HUDEP-2 (cell line): ENCODE measurements around the gene RHOU.

Experiments
- DNase-seq, 76 experiments: peaks; one replicate each; lab custom pipeline; 2025; ENCODE audit not compliant: unreplicated experiment in 76 of 76; lab: John Stamatoyannopoulos, UW

RHOU gene

DNA sequence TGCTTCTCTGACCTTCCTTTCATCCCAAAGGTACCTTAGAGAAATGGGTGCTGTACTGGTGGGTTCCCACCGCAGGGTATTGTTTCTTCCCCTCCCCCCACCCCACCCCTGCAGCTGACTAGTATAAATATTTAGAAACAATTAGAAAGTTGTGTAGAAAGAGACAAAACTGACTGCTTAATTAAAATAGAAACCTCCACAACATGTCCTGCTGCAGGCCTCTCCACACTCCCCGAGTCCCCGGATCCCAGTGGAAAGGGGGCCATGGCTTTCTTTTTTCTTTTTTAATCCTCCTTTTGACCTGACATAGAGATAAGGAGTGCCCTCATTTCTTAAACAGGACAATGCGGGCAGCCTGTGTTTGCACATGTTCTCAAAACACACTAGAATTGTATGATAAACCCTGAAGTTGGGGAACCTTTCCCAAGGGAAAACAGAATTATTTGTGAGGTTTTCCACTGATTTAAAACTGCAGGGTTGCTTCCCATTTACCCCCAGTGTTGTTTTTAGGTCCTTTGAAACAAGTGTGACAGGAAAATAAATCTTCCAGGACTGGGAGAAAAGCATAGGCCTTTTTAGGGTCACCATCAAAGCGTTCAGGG lies 1.7 kb downstream of the RHOU start:
- no peak for DNase-seq

DNA sequence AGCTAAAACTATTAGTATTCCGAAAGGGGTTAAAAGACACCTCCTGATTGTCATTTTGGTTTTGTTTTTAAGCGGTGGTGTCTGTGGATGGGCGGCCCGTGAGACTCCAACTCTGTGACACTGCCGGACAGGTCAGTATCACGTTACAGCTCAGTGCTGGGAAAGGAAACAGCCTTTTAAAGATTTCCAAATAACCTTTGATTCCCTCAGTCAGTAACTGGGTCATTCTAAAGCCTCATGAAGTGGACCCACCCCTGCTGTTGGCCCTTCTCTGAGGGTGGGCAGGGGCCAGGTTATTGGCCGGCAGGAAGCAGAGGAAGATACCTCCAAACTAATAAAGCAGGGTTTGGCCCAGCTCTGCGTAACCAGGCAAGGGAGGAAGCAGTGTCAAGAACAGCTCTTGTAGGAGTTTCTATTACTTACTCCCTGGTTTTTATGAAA lies 2.3 kb downstream of the RHOU start:
- no peak for DNase-seq

DNA sequence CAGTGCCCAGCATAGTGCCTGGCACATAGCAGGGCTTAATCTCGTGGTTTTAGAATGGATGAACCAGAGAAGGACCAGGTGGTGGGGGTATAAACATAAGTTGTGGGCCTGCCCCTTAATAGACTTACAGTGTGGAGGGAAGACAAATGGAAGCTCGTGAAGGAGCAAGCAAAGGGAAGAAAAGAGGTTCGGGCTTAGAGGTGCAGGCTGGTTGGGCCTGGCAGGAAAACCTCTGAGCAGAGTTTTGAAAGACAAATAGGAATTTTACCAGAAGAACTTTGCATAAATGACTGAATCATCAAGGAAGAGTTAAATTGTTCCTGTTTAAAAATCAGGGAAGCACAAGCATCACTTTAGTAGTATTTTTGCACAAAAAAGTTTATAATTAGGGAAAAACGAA lies 4.5 kb downstream of the RHOU start:
- DNase-seq: no peak

DNA sequence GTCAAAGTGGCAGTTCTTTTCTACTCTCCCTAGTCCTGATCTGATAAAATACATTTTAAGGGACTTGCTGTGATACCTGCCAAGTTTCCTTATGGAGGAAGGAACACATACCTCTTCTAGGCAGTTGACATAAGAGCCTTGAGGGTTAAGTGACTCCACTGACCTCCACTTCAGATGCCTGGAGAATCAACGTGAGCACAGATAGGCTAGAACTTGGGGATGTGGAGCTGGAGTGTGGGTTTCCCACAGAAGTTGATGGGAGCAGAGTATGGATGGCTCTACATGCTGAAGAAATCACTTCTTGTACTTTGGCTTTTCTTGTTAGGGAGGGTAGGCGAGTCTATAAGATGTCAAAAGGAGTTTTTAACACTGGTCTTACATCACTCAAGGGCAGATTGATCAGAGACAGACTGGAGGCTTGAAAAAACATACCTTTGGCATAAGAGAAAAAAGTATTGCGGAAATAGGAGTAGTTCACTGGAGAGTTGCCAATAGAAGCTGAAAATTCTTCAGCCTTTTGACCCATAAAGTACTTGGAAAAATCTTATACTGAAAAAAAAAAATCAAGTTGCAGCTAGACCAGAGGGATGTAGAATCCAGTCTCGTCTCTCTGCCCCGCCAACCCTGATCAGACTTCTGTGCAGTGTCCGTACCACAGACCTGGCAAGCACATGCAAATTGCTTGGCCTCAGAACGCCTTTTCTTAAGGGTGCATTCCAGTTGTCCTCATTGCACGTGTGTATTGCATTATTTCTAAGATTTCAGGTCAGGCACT lies 5.5 kb downstream of the RHOU start:
- DNase-seq: no peak

DNA sequence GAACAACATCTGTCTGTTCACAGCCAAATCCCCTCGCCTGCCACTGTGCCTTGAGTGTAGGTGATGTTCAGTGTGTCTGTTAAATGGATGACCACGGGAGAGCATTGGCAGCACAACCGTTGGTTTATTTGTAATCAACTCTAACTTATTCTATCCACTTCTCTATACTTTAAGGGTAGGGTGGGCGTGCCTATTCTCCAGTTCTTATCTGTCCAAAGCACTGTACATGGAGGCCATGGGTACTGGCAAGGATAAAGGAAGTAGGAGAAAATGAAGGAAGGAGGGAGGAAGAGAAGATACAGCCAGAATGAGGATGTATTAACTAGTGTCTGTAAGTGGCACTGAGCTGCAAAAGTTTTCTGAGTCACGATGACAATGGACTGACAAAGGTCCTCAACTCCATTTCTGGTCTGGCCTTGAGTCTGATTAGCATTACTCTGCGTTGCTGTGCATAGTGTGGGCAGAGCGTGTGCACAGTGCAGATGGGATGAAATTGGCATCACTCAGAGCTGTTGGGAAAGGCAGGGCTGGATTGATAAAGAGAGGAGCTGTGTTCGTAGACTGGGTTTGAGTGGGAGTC lies 7.1 kb downstream of the RHOU start:
- DNase-seq: peak in 8 of 76 experiments; percentile 7 to 54 (median 26)

DNA sequence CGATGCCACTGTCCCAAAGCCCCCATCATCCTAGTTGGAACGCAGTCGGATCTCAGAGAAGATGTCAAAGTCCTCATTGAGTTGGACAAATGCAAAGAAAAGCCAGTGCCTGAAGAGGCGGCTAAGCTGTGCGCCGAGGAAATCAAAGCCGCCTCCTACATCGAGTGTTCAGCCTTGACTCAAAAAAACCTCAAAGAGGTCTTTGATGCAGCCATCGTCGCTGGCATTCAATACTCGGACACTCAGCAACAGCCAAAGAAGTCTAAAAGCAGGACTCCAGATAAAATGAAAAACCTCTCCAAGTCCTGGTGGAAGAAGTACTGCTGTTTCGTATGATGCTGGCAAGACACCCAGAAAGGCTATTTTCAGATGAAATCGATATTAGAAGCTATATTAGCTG lies 8.1 kb downstream of the RHOU start:
- no peak for DNase-seq

DNA sequence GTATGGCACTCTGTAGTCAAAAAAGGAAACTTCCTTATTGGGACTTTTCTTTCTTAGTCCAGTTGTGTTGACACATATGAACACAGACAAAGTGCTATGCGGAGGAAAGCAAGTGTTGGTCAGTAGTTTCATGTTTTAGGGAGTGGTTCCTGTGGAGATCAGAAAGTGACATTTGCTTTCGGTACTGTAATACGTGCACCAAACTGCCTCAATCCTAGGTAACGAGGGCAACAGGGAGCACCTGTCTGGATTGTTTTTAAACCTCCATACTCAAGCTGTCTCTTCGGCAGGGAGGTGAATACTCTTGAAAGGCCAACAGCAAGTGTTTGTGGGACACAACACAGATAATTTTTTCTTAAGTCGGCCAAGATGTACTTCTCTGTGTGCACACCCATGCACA lies 9.1 kb downstream of the RHOU start:
- DNase-seq: no peak

DNA sequence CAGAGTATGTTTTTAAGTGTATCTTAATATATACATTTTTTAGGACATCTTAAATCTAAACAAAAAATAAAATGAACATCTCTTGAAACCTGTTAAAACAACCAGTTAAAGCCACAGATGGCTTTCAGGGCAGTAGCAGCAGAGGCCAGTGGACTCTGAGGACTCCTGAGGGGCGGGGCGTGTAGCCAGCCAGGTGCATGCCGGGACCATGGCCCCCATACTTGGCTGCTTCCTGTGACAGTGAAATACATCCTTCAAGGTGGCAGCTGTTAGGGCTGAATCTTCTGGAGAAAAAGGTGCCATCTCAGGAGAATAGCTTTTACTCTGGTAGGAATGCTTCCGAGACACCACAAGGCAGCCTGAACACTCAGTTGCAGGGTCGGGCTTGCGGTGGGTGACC lies 9.6 kb downstream of the RHOU start:
- DNase-seq: no peak

DNA sequence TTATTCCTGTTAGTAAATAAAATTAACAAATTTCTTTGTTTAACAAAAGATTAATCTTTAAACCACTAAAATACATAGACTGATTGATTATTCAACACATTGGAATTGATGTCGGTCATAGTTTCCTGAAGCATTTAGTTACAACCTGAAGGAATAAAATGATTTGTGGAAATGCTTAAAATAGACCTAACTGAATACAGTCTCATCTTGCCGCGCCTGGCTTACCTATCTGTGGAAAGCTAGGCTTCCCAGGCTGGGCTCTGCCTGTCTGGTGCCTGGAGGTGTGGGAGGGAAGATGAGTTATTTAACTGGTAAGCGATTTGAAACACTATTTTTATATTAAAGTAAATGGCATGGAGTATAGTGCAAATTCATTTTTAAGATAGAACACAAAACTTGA lies 10.2 kb downstream of the RHOU start:
- DNase-seq: no peak

DNA sequence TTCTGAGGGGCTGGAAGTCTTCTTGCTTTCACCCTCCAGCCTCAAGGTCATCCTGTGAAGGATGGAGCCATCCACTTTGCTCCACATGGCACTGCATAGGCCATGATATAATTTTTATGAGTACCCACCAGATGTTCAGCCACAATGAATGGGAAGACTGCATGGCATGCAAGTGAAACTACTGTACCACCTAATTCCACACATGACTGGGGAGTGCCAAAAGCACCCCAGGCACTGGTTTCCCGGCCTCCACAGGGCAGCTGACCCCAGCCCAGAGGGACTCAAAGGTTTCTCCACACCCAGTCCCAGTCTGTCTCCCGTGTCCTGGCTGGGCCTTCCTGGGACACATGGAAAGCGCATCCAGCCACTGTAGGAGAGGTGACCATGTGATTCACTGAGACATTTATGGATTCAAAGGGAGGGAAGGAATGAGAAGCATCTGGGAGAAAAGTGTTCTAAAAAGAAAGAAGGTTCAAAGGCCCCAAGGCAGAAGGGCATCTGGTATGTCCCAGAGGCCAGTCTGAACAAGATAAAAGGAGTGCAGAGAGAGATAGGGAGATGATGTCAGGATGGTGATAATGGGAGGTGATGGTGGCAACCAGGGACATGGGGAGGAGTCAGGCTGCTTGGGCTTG lies 12.1 kb downstream of the RHOU start:
- DNase-seq: no peak

DNA sequence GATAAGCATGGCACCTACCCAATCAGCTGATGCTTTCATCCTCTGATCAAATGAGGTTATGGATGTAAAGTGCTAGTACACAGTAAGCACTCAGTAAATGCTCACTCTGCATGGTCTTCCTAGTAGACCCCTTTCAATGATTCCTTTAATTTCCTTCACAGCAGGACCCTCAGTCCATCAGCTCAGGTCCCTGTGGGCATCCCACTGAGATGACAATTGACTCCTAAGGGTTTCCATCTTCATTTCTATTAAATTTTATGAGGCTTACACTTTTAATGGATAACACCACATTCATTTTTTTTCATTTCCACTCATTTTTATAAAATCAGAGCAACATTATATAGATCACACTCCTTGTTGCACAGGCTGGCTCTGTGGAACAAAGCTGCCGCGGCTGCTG lies 12.8 kb downstream of the RHOU start:
- no peak for DNase-seq

DNA sequence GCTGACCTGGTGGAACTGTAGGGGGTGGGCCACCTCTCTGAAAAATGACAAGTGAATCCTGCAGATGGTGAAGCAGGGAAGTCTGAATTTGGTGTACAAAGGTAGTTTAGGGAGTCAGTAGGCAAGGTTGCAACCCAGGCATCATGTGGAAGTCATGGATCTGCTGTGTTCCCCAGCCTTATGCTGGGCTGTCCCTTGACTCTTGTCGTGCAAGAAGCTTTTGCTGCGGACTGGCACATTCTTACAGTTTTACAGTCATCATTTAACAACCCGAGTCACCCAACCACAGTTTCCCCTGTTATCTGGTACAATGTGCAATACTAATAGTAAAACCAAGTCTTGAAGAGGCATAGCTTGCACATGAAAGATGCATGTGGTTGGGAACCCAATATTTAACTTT lies 13.2 kb downstream of the RHOU start:
- no peak for DNase-seq

DNA sequence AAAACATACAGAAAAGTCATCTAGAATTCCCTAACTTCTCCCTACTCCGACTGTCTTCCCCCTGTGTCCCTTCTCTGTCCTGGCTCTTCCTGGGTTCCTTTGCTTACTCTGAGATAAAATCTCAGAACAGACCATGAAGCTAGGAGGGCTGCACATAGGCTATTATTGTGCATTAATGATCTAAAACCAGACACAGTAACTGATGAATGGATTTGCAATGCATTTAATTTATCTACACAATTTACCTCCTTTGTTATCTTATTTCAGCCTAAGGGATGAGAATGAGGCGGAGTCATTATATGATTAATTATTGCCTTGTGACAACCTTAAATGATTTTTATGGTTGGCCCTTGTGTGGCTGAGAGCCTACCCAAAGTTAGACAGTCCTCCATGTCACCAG lies 14.5 kb downstream of the RHOU start:
- DNase-seq: no peak

DNA sequence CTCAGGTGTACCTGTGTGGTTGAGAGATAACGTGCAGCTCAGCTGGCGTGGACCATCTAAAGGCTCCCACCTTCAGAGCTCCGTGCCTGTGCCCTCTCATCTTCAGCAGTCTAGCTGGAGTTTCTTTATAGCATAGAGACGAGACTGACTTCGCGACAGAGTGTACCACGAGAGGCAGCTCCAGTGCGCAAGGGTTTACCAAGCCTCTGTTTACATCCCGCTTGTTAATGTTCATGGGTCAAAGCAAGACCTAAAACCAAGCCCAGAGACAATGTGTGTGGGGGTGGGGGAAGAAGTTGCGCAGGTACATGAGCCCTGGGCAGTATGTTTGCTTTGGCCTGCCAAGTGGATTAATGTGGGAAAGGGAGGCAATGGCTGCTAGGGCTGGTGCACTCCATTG lies 15.6 kb downstream of the RHOU start:
- no peak for DNase-seq

DNA sequence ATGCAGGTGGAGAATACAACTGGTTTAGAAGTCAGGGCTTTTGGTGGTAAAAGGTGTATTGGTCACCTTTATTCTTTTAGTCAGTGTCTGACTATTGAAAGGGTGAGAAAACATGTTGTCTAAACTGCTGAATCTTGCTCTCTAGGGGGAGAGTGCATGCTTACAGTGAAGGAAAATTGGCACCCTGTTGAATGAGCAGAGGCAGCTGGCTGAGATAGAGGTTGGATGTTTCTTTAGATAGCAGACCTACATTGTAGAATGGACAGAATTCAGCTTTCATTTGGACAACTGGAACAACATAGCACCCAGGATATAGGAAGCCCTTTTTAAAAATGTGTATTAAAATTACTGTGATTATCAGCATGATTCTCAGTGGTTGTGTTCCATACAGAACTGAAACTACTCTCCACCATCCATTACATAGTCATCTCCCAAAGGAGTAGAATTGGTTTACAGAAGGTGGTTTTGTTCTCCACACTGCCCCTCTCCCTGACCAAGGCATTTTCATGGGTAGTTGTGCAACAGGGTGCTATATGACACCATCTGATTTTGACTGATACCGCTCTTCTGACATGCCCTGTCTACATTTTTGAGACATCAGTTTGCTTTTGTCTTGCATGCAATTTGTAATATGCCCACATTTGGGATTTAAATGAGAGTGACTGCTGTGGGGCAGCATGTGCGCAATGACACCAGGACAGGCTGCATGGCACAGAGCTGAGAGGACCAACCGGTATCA lies 16.2 kb downstream of the RHOU start:
- DNase-seq: no peak

DNA sequence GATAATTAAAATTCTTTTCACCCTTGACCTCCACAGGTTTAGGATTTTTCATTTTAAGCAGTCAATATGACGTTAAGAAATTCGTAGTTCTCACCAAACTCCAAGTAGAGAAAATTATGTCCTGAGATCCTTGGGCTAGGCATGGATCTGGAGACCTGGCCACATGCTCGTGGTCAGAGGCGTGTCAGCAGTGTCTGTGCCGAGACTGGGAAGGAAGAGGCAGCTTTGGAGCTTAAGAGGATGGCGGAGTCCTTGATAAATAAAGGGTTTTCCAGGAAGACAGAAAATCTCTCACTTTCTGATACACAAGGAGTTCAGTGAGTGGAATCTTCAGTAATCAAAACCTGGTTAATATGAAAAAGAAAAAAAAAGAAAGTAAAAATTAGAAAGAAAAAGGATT lies 17.0 kb downstream of the RHOU start:
- DNase-seq: no peak

DNA sequence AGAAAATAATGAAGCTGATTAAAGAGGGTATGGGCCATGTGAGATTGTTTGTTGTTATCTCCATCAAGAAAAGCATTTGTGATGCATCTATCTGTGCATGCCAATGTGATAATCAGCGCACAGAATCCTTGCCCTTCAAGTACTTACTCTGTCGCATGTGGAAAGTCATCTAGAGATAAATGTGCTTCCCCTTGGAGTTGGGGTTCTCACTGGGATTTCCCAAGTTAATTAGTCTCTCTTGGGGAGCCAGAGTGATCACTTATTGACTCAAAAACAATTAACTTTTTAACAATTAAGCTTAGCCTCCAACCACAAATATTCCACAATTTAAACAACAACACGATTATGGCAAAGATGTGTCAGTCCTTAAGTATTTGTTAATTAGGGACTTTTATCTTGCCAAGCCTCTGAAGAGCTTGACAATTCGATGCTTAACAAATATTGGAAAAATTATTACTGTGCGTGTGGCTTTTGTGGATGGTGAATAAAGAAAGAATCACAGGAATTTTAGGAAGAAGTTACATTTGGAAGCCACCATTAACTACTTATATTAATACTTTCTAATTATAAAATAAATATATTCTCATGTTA lies 17.5 kb downstream of the RHOU start:
- DNase-seq: no peak

DNA sequence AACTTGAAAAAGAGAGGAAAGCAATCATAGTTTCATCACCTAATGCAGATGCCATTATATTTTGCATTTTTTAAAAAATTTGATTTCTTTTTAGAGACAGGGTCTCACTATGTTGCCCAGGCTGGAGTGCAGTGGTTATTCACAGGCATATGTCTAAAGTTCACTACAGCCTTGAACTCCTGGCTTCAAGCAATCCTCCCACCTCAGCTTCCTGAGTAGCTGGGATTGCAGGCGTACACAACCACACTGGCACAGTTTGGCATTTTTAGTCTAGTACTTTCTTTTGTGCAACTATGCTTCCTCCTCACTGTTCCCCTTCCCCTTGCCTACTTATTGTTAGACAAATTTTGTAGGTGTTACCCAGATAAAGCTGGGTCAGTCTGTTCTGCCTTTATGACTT lies 18.0 kb downstream of the RHOU start:
- DNase-seq: no peak

DNA sequence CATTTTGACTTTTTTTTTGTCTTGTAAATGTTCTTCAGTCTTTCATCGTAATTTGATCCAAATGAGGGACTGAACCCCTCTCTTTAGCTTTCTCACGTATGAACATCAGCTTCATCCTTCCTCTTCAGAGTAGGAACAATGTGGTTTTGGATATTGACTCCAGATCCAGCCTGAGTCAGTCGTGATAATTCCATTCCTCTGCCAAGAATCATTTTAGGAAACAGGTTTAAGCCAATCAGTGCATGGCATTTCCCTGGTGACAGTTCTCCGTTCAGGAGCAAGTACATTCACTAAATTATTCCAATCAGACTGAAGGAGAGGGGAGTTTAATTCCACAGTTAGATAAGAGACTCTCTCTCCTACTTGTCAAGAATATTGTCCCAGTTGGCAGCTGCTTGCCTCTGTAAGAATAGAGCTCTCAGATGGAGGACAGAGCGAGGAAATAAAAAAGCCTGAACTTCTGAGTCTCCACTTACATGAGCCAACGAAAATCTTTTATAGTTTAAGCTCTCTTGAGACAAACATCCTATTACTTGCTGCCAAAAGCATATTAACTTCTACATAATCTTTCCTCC lies 18.6 kb downstream of the RHOU start:
- DNase-seq: no peak

DNA sequence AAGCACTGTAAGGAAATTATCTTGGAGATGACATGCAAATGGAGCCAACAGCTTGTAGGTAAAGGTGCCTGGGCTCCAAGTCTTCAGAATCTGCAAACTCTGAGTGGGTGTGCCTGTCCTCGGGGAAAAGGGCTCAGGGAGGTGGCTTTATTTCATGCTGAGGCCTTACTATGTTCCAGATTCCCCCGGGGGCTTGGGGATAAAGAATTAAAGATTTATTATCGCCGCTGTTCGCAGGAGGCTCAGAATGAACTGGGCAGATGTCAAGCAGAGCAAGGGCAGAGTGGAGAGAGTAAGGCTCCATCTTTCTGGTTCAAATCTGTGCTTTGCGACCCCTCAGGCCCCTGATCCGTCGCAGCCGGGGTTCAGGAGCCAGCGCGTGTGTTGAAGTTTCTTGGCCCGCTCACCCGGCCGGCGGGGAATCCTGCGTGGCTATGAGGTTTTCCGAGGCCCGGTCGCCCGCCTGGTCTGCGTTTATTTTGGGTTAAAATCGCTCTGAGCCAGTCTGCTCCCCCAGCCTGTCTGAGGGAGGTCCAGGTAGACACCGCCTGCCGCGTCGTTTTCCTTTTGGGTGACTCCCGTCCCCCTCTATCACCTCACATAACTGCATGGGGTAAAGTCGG lies 19.5 kb downstream of the RHOU start:
- no peak for DNase-seq
